Tibial artery (tissue), 4 donors: ENCODE data around the gene TLE3.

Experiments
- DNase-seq, 2 donors: peaks; one replicate each; pipeline ENCODE4 v3.0.0-alpha.2; 2019
- H3K27ac ChIP-seq, 2 donors: fragments of 200-600 bp; sonication (generic) in 1 of 2; 1 replicate in 1 of 2; 2 replicates in 1 of 2; pipeline ENCODE4 v1.5.1; 2018 to 2019; ENCODE audit warnings: mild to moderate bottlenecking in 1 of 2
- H3K27me3 ChIP-seq, 2 donors: fragments of 200-600 bp; sonication (generic) in 1 of 2; one replicate each; pipeline versions ENCODE4 v1.5.1 to v1.6.0; 2016 to 2019
- H3K36me3 ChIP-seq, 3 donors: fragments of 200-600 bp; sonication (generic) in 2 of 3; one replicate each; pipeline ENCODE4 v1.5.1; 2016 to 2019; ENCODE audit warnings: mild to moderate bottlenecking in 2 of 3
- H3K4me1 ChIP-seq, 4 donors: fragments of 200-600 bp; sonication (generic) in 2 of 4; 1 replicate in 3 of 4; 2 replicates in 1 of 4; pipeline ENCODE4 v1.5.1; 2016 to 2019
- H3K4me3 ChIP-seq, 2 donors: fragments of 200-600 bp; sonication (generic) in 1 of 2; 1 replicate in 1 of 2; 2 replicates in 1 of 2; pipeline ENCODE4 v1.5.1; 2018 to 2019; ENCODE audit warnings: mild to moderate bottlenecking in 2 of 2
- H3K9me3 ChIP-seq, 3 donors: fragments of 200-600 bp; sonication (generic) in 1 of 3; one replicate each; pipeline ENCODE4 v1.5.1; 2016 to 2019
- CTCF ChIP-seq, 2 experiments: fragments of 200-600 bp in 1 of 2; fragments of 450-650 bp in 1 of 2; IDR thresholded peaks; one replicate each; pipeline ENCODE4 v1.5.1; 2017 to 2019; ENCODE audit warnings: antibody characterized with exemption in 2 of 2, mild to moderate bottlenecking in 1 of 2, moderate library complexity in 1 of 2
- intact Hi-C: fragments of 100-400 bp; cut with DNase I; formaldehyde crosslinking; loops from one replicate; pipeline ENCODE4 v1.15.0; 2023; ENCODE audit warnings: low total_unique reads

TLE3 gene

GRCh38 chr15:70142322-70143191, 44.8 kb upstream of the TLE3 start:
- Histone ChIP-seq H3K4me1 (peaks cover 0 to 29% (median 12%) of the 10 kb centered on the region in 4 donors), H3K27ac (no peak overlapping the region), H3K9me3 (no peaks in the 10 kb centered on the region), H3K27me3 (no peaks in the 10 kb centered on the region), H3K4me3 (no peak overlapping the region), H3K36me3 (no peaks in the 10 kb centered on the region)
- no peak for TF ChIP-seq CTCF (IDR thresholded peaks at IDR 0.05)
- DNase-seq, result no peak
- intact Hi-C loops, result no loop called here

DNA sequence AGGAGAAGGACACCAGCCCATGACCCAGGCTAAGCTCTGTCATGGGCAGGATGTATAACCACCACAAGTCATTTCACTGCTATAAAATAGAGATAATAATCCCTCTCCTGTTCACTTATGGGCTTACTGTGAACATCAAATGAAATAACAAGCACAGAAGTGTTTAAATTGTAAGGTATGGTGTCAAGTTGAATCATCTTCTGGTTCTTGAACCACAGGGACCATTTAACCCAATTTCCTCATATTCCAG, 44.3 kb upstream of the TLE3 start:
- DNase-seq, result no peak
- no peaks in the 10 kb centered on the region for H3K9me3 ChIP-seq
- H3K27ac ChIP-seq, result no peak overlapping the region
- no peak overlapping the region for H3K4me3 ChIP-seq
- no peaks in the 10 kb centered on the region for H3K36me3 ChIP-seq
- no peak for TF ChIP-seq CTCF (IDR thresholded peaks at IDR 0.05)
- intact Hi-C loops, result no loop called here
- H3K27me3 ChIP-seq, result no peaks in the 10 kb centered on the region
- peaks cover 0 to 24% (median 10%) of the 10 kb centered on the region in 4 donors for H3K4me1 ChIP-seq

GRCh38 chr15:70141376-70142071, 43.8 kb upstream of the TLE3 start:
- intact Hi-C loops, result no loop called here
- no peaks in the 10 kb centered on the region for H3K27me3 ChIP-seq
- H3K4me1 ChIP-seq, result peaks cover 0 to 19% (median 9%) of the 10 kb centered on the region in 4 donors
- peak overlapping the region in 1 of 2 donors; percentile 19 for H3K4me3 ChIP-seq
- no peaks in the 10 kb centered on the region for H3K36me3 ChIP-seq
- no peak for TF ChIP-seq CTCF (IDR thresholded peaks at IDR 0.05)
- no peak overlapping the region for H3K27ac ChIP-seq
- DNase-seq, result no peak
- no peaks in the 10 kb centered on the region for H3K9me3 ChIP-seq

GRCh38 chr15:70140543-70141375, 43.0 kb upstream of the TLE3 start:
- Histone ChIP-seq H3K4me3 (peak overlapping the region in 1 of 2 donors; percentile 19), H3K4me1 (peaks cover 0 to 19% (median 9%) of the 10 kb centered on the region in 4 donors), H3K9me3 (no peaks in the 10 kb centered on the region), H3K36me3 (no peaks in the 10 kb centered on the region), H3K27me3 (no peaks in the 10 kb centered on the region), H3K27ac (no peak overlapping the region)
- intact Hi-C loops, result no loop called here
- no peak for DNase-seq
- TF ChIP-seq CTCF (IDR thresholded peaks at IDR 0.05), result no peak

DNA sequence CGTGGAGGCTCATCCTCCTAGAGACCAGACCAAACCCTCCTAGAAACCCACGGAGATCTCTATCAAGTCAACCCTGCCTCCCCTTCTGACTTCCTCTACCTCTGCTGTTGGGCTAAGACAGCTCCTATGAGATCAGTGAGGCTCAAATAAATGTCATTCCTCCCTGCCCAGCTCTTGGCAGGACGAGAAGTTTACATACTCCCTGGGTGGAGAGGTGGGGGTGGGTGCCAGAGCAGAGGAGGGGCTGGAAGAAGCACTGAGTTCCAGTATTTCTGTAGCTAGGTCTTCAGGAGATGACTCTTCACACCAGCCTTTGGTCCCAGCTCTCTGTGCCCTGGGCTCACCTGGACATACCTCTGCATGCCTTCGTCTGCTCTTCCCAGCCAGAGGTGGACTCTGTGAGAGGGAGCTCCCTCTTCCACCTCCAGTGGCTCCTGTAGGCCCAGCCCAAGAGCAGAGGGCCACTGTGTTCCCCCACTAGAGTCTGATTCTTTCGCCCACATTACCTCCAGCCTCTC, 42.4 kb upstream of the TLE3 start:
- TF ChIP-seq CTCF (IDR thresholded peaks at IDR 0.05), result no peak
- intact Hi-C loops, result no loop called here
- Histone ChIP-seq H3K27ac (no peak overlapping the region), H3K4me1 (peaks cover 0 to 19% (median 9%) of the 10 kb centered on the region in 4 donors), H3K4me3 (no peak overlapping the region), H3K27me3 (no peaks in the 10 kb centered on the region), H3K9me3 (no peaks in the 10 kb centered on the region), H3K36me3 (no peaks in the 10 kb centered on the region)
- no peak for DNase-seq
